Testis (tissue), 3 donors: ENCODE data around the gene SCAPER. TPM values are rescaled to one million over a fixed set of nuclear protein-coding genes. Genes with fewer than 3 reads are reported as not detected.
"Not testable (repeated sequence)": the region's sequence is repeated elsewhere in the genome, so short reads cannot be mapped to it uniquely, and the experiment has no call there.

Experiments
- DNase-seq: peaks from one replicate; pipeline ENCODE4 v3.0.0-alpha.2; 2019
- H3K27ac ChIP-seq, 2 donors: fragments of 200-600 bp; sonication (generic); one replicate each; pipeline ENCODE4 v1.5.1; 2019
- H3K27me3 ChIP-seq: fragments of 200-600 bp; sonication (generic); one replicate; pipeline ENCODE4 v1.5.1; 2019
- H3K36me3 ChIP-seq: fragments of 200-600 bp; sonication (generic); one replicate; pipeline ENCODE4 v1.5.1; 2017; ENCODE audit warnings: low read depth; ENCODE audit errors: missing control alignments
- H3K4me1 ChIP-seq: fragments of 200-600 bp; sonication (generic); one replicate; pipeline ENCODE4 v1.5.1; 2019
- H3K4me3 ChIP-seq, 2 donors: fragments of 200-600 bp; sonication (generic); one replicate each; pipeline ENCODE4 v1.5.1; 2017 to 2019
- H3K9me3 ChIP-seq: fragments of 200-600 bp; sonication (generic); one replicate; pipeline ENCODE4 v1.5.1; 2017
- CTCF ChIP-seq, 3 experiments: fragments of 450-650 bp in 2 of 3; fragments of 200-600 bp in 1 of 3; sonication (generic) in 1 of 3; IDR thresholded peaks; one replicate each; pipeline ENCODE4 v1.5.1; 2016 to 2019; ENCODE audit warnings: antibody characterized with exemption in 3 of 3, mild to moderate bottlenecking in 2 of 3, moderate library complexity in 1 of 3
- POLR2A ChIP-seq: fragments of 450-650 bp; IDR thresholded peaks from one replicate; pipeline ENCODE4 v1.6.1; 2017; ENCODE audit warnings: antibody characterized with exemption, mild to moderate bottlenecking, moderate library complexity
- WGBS, 2 donors: methylation state at CpG; one replicate each; pipeline ENCODE4 v1.1.5; 2018; 5-methylcytosine and 5-hydroxymethylcytosine counted together
- intact Hi-C: fragments of 100-400 bp; cut with DNase I; formaldehyde crosslinking; loops from one replicate; pipeline ENCODE4 v1.15.1; 2023; ENCODE audit warnings: low total_unique reads
- polyA plus RNA-seq: library from polyadenylated mRNA; stranded (reverse); fragments of 350-450 nt; fragmentation: Illumina TruSeq; extraction: RNeasy Lipid Tissue Mini Kit (QIAGEN cat#74804); gene quantifications from one replicate; pipeline ENCODE4 v1.2.3, GENCODE V29; 2014; ENCODE audit warnings: low read depth, low replicate concordance; ENCODE audit not compliant: insufficient read depth
- total RNA-seq, 2 donors: library from RNA; depleted of rRNA; stranded (reverse); fragments of >200 nt; gene quantifications; one replicate each; pipeline ENCODE4 v1.2.3, GENCODE V29; 2016

The SCAPER gene
- total and polyA plus RNA-seq, 3 donors from 2014 or later = 43.7 to 60.7 (median 54.8) TPM

- no peaks in the 10 kb centered on the region for H3K36me3 ChIP-seq
- intact Hi-C loops = no loop called here
- no peaks in the 10 kb centered on the region for H3K9me3 ChIP-seq
- H3K4me1 ChIP-seq = no peaks in the 10 kb centered on the region
- no peak for DNase-seq
- no peak overlapping the region for H3K4me3 ChIP-seq
- TF ChIP-seq CTCF (IDR thresholded peaks at IDR 0.05) (no peak), POLR2A (no peak)
- WGBS, 2 donors = 82 to 86% methylated on average over 3 of the region's 3 CpGs
- H3K27ac ChIP-seq = no peak overlapping the region
- H3K27me3 ChIP-seq = no peaks in the 10 kb centered on the region
Observed at GRCh38 chr15:76502678-76503077, 402.5 kb downstream of the SCAPER start.

GRCh38 chr15:76502185-76502584 is 403.0 kb downstream of the SCAPER start:
- intact Hi-C loops, H3K9me3 ChIP-seq, H3K4me3 ChIP-seq, H3K4me1 ChIP-seq, H3K27ac ChIP-seq, H3K36me3 ChIP-seq, DNase-seq, H3K27me3 ChIP-seq: not testable (repeated sequence)
- WGBS, 2 donors = 94 to 95% methylated on average over 6 of the region's 6 CpGs

GRCh38 chr15:76501726-76502125 is 403.4 kb downstream of the SCAPER start:
- DNase-seq = no peak
- Histone ChIP-seq H3K27ac (no peak overlapping the region), H3K4me1 (no peaks in the 10 kb centered on the region), H3K27me3 (no peaks in the 10 kb centered on the region), H3K4me3 (no peak overlapping the region), H3K36me3 (no peaks in the 10 kb centered on the region), H3K9me3 (no peaks in the 10 kb centered on the region)
- TF ChIP-seq POLR2A (no peak), CTCF (IDR thresholded peaks at IDR 0.05) (no peak)
- intact Hi-C loops = no loop called here
- WGBS, 2 donors = 90 to 97% methylated on average over 1 of the region's 1 CpG

GRCh38 chr15:76501011-76501410 is 404.1 kb downstream of the SCAPER start:
- no peaks in the 10 kb centered on the region for H3K27me3 ChIP-seq
- intact Hi-C loops = no loop called here
- H3K36me3 ChIP-seq = no peaks in the 10 kb centered on the region
- DNase-seq = no peak
- H3K27ac ChIP-seq = no peak overlapping the region
- 67 to 83% methylated on average over 2 of the region's 2 CpGs for WGBS, 2 donors
- TF ChIP-seq CTCF (IDR thresholded peaks at IDR 0.05) (no peak), POLR2A (no peak)
- no peaks in the 10 kb centered on the region for H3K9me3 ChIP-seq
- no peak overlapping the region for H3K4me3 ChIP-seq
- no peaks in the 10 kb centered on the region for H3K4me1 ChIP-seq

- Histone ChIP-seq H3K27ac (no peak overlapping the region), H3K9me3 (no peaks in the 10 kb centered on the region), H3K4me3 (no peak overlapping the region), H3K36me3 (no peaks in the 10 kb centered on the region), H3K4me1 (no peaks in the 10 kb centered on the region), H3K27me3 (no peaks in the 10 kb centered on the region)
- intact Hi-C loops = no loop called here
- DNase-seq = no peak
- no peak for TF ChIP-seq POLR2A
- TF ChIP-seq CTCF (IDR thresholded peaks at IDR 0.05) = no peak
- WGBS, 2 donors = 95 to 96% methylated on average over 4 of the region's 4 CpGs
Observed at GRCh38 chr15:76495487-76495886, 409.7 kb downstream of the SCAPER start.
